Suprapubic skin (tissue), 4 donors: ENCODE data around the gene CDH4. TPM values are rescaled to one million over a fixed set of nuclear protein-coding genes. Genes with fewer than 3 reads are reported as not detected.

Experiments used
- DNase-seq, 2 donors: peaks; one replicate each; pipeline ENCODE4 v3.0.0-alpha.2; 2019; ENCODE audit warnings: low spot score in 2 of 2
- H3K27ac ChIP-seq: fragments of 200-600 bp; sonication (generic); one replicate; pipeline ENCODE4 v1.5.1; 2019
- H3K27me3 ChIP-seq: fragments of 200-600 bp; sonication (generic); one replicate; pipeline ENCODE4 v1.5.1; 2019
- H3K36me3 ChIP-seq: fragments of 200-600 bp; sonication (generic); one replicate; pipeline ENCODE4 v1.5.1; 2019
- H3K4me1 ChIP-seq: fragments of 200-600 bp; sonication (generic); one replicate; pipeline ENCODE4 v1.5.1; 2019
- H3K4me3 ChIP-seq: fragments of 200-600 bp; sonication (generic); one replicate; pipeline ENCODE4 v1.5.1; 2019; ENCODE audit warnings: mild to moderate bottlenecking
- H3K9me3 ChIP-seq: fragments of 200-600 bp; sonication (generic); one replicate; pipeline ENCODE4 v1.5.1; 2019
- EP300 ChIP-seq: sonication (generic); formaldehyde crosslinking; IDR thresholded peaks from one replicate; pipeline ENCODE4 v1.6.1; 2017; ENCODE audit warnings: antibody characterized with exemption
- POLR2A ChIP-seq, 2 donors: fragments of 450-650 bp; IDR thresholded peaks; one replicate each; pipeline ENCODE4 v1.6.1; 2017; ENCODE audit warnings: antibody characterized with exemption in 2 of 2, mild to moderate bottlenecking in 2 of 2, moderate library complexity in 2 of 2
- POLR2AphosphoS5 ChIP-seq, 3 donors: sonication (generic); formaldehyde crosslinking; IDR thresholded peaks; one replicate each; pipeline ENCODE4 v1.6.1; 2017; ENCODE audit warnings: antibody characterized with exemption in 3 of 3
- WGBS: methylation state at CpG from one replicate; pipeline ENCODE4 v1.1.5; 2018; 5-methylcytosine and 5-hydroxymethylcytosine counted together
- total RNA-seq, 4 donors: library from RNA; depleted of rRNA; stranded (reverse); fragments of >200 nt; gene quantifications; one replicate each; pipeline ENCODE4 v1.1.0, GENCODE V29; 2016
- TF ChIP-seq, protein P1 (sequence below), 2 donors: fragments of 200-600 bp in 1 of 2; fragments of 450-650 bp in 1 of 2; sonication (generic) in 1 of 2; IDR thresholded peaks; one replicate each; pipeline ENCODE4 v1.5.1; 2016 to 2019; ENCODE audit warnings: antibody characterized with exemption in 2 of 2, mild to moderate bottlenecking in 1 of 2, moderate library complexity in 1 of 2

The CDH4 gene
- total RNA-seq, 4 donors from 2014 or later, result 0.91 to 5.9 (median 2.6) TPM

- no peak overlapping the region for H3K27ac ChIP-seq
- H3K4me1 ChIP-seq, result no peaks in the 10 kb centered on the region
- no peaks in the 10 kb centered on the region for H3K36me3 ChIP-seq
- WGBS, result 91% methylated on average over 15 of the region's 15 CpGs
- peaks cover 33% of the 10 kb centered on the region for H3K27me3 ChIP-seq
- no peak overlapping the region for H3K4me3 ChIP-seq
- DNase-seq, result no peak
- TF ChIP-seq POLR2A (IDR thresholded peaks at IDR 0.05) (no peak), POLR2AphosphoS5 (IDR thresholded peaks at IDR 0.05) (no peak), EP300 (no peak)
- TF ChIP-seq, protein P1, sequence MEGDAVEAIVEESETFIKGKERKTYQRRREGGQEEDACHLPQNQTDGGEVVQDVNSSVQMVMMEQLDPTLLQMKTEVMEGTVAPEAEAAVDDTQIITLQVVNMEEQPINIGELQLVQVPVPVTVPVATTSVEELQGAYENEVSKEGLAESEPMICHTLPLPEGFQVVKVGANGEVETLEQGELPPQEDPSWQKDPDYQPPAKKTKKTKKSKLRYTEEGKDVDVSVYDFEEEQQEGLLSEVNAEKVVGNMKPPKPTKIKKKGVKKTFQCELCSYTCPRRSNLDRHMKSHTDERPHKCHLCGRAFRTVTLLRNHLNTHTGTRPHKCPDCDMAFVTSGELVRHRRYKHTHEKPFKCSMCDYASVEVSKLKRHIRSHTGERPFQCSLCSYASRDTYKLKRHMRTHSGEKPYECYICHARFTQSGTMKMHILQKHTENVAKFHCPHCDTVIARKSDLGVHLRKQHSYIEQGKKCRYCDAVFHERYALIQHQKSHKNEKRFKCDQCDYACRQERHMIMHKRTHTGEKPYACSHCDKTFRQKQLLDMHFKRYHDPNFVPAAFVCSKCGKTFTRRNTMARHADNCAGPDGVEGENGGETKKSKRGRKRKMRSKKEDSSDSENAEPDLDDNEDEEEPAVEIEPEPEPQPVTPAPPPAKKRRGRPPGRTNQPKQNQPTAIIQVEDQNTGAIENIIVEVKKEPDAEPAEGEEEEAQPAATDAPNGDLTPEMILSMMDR (IDR thresholded peaks at IDR 0.05), result no peak
- H3K9me3 ChIP-seq, result no peaks in the 10 kb centered on the region
Observed at GRCh38 chr20:61905781-61906523, 653.9 kb downstream of the CDH4 start.

DNA sequence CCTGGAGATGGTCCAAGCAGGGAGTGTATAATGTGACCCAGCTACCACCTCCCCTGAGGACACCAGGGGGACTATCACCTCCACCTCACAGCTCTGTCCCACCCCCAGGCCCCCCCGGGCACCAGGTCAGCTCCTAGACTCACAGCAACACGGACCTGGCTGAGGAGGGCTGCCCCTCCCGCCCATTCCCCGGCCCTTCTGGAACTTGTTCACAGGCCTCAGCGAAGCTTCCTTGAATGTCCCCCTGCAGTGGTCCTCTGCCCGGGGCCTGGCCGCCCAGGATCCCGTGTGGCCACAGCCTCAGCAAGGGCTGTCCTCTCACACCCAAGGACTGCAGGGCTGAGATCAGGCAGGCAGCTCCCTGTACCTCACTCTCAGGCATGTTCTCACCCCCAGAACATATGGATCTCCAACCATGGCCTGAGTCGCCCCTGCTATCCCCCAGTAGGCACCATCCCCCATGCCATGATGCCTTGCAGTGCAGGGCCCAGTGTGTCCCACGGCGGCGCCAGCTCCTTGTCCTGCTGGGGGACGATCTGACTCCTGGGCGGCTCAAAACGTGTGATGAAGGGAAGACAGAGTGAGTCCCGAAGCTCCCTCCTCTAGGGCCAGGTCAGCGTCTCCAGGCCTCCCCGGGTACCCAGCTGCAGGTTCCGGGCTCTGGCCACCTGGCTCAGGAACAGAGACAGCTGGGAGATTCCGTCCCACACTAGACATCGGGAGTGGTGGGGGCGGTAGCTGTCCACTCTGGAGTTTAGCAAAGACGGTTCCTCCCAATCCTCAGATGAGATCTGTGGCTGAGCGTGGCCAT lies 655.2 kb downstream of the CDH4 start:
- Histone ChIP-seq H3K4me1 (no peaks in the 10 kb centered on the region), H3K27me3 (peaks cover 20% of the 10 kb centered on the region), H3K27ac (no peak overlapping the region), H3K36me3 (no peaks in the 10 kb centered on the region), H3K9me3 (no peaks in the 10 kb centered on the region), H3K4me3 (no peak overlapping the region)
- WGBS, result 88% methylated on average over 5 of the region's 24 CpGs
- TF ChIP-seq EP300 (no peak), POLR2AphosphoS5 (IDR thresholded peaks at IDR 0.05) (no peak), POLR2A (IDR thresholded peaks at IDR 0.05) (no peak)
- TF ChIP-seq, protein P1 (IDR thresholded peaks at IDR 0.05), result no peak
- DNase-seq, result no peak

- Histone ChIP-seq H3K4me3 (no peak overlapping the region), H3K27me3 (peaks cover 15% of the 10 kb centered on the region), H3K4me1 (no peaks in the 10 kb centered on the region), H3K27ac (no peak overlapping the region), H3K9me3 (no peaks in the 10 kb centered on the region), H3K36me3 (no peaks in the 10 kb centered on the region)
- TF ChIP-seq, protein P1 (IDR thresholded peaks at IDR 0.05), result no peak
- TF ChIP-seq POLR2AphosphoS5 (IDR thresholded peaks at IDR 0.05), result no peak
- TF ChIP-seq EP300, result no peak
- no peak for TF ChIP-seq POLR2A (IDR thresholded peaks at IDR 0.05)
- 89% methylated on average over 33 of the region's 38 CpGs for WGBS
- DNase-seq, result no peak
Observed at GRCh38 chr20:61908057-61909026, 656.3 kb downstream of the CDH4 start.

DNA sequence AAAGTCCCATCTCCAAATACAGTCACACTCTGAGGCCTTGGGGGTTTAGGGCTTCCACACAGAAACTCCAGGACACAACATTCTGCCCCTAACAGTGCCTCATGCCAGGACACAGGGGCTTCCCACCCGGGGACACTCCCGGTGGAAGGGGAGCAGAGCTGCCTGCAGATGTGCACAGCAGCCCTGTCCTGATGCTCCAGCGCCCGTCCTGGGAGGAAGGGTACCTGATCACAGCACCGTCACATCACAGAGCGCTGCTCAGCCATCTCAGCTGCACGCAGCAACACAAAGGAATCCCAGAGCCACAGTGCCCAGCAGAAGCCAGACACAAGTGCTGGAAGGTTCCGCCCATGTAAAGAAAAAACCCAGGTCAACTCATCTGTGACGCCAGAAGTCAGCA lies 657.0 kb downstream of the CDH4 start:
- TF ChIP-seq EP300 (no peak), POLR2A (IDR thresholded peaks at IDR 0.05) (no peak), POLR2AphosphoS5 (IDR thresholded peaks at IDR 0.05) (no peak)
- WGBS, result 76% methylated on average over 7 of the region's 9 CpGs
- H3K36me3 ChIP-seq, result no peaks in the 10 kb centered on the region
- H3K9me3 ChIP-seq, result no peaks in the 10 kb centered on the region
- no peak overlapping the region for H3K27ac ChIP-seq
- no peaks in the 10 kb centered on the region for H3K4me1 ChIP-seq
- no peak for DNase-seq
- H3K4me3 ChIP-seq, result no peak overlapping the region
- peaks cover 15% of the 10 kb centered on the region for H3K27me3 ChIP-seq

- no peaks in the 10 kb centered on the region for H3K9me3 ChIP-seq
- no peaks in the 10 kb centered on the region for H3K4me1 ChIP-seq
- no peak for DNase-seq
- H3K27ac ChIP-seq, result no peak overlapping the region
- no peak for TF ChIP-seq POLR2AphosphoS5 (IDR thresholded peaks at IDR 0.05)
- no peak for TF ChIP-seq POLR2A (IDR thresholded peaks at IDR 0.05)
- TF ChIP-seq, protein P1 (IDR thresholded peaks at IDR 0.05), result no peak
- TF ChIP-seq EP300, result no peak
- no peak overlapping the region for H3K4me3 ChIP-seq
- H3K36me3 ChIP-seq, result no peaks in the 10 kb centered on the region
- peaks cover 10% of the 10 kb centered on the region for H3K27me3 ChIP-seq
- 68% methylated on average over 14 of the region's 14 CpGs for WGBS
Observed at GRCh38 chr20:61909821-61910220, 657.8 kb downstream of the CDH4 start.
